ENCODE results near the gene TESPA1. TPM values are rescaled to one million over a fixed set of nuclear protein-coding genes. Genes with fewer than 3 reads are reported as not detected.

TESPA1 gene
- total RNA-seq, 1 experiment from 2014 or later: not detected

DNA sequence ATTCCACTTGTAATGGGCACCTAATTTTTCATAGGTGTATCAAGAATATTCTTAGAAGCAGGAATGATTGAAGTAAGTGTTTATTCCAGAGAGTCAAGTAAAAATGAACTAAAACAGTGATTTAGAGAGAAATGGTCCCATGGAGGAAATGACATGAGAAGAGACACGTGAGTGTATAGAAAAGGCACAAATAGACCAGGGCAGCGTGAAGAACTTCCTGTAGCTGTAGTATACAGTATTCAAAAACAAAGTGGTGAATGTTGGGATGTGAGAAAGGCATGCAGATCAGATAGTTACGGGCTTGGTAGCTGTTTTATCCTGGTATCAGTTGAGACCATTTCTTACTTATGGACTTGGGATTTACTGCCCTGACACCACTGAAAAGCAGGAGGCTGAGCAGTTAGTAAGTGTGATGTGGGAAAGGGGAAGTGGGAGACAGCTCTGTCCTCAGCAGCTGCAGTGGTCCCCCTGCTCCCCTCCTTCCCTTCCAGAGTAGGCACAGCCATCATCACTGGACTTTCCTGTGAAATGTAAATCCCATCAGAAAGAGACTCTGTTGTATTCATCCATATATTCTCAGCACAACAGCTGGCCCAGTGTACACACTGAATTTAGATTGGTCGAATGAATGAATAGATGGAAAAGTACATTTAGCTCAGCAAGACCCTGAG, 16.8 kb upstream of the TESPA1 start:
- no peaks in the 10 kb centered on the region for H3K9me3 ChIP-seq (ENCODE audit: low read length)
- no peaks in the 10 kb centered on the region for H3K36me3 ChIP-seq (ENCODE audit: low read depth, low read length)
- H3K9me2 ChIP-seq (replicated peaks; ENCODE audit: low read length): no peaks in the 10 kb centered on the region
- H3K4me1 ChIP-seq (ENCODE audit: insufficient read depth, low read length): no peaks in the 10 kb centered on the region
- H3F3A ChIP-seq (ENCODE audit: low read length, unreplicated experiment): no peaks in the 10 kb centered on the region
- DNase-seq (no peak), ATAC-seq (no peak)
- ChIA-PET CTCF (no interaction called here), POLR2A (ENCODE audit: unreplicated experiment) (no interaction called here)
- intact Hi-C loops (cut with micrococcal nuclease): no loop called here
- H3K4me3 ChIP-seq (ENCODE audit: low read length): no peak overlapping the region
- H3K9ac ChIP-seq (ENCODE audit: low read length): no peak overlapping the region
- H3K4me2 ChIP-seq (ENCODE audit: low read length): no peak overlapping the region
- TF ChIP-seq EZH2phosphoT487 (IDR thresholded peaks at IDR 0.05; ENCODE audit: borderline replicate concordance, low read length) (no peak), EZH2 (IDR thresholded peaks at IDR 0.05; ENCODE audit: low read length, unreplicated experiment) (no peak)
- TF ChIP-seq, protein P1, sequence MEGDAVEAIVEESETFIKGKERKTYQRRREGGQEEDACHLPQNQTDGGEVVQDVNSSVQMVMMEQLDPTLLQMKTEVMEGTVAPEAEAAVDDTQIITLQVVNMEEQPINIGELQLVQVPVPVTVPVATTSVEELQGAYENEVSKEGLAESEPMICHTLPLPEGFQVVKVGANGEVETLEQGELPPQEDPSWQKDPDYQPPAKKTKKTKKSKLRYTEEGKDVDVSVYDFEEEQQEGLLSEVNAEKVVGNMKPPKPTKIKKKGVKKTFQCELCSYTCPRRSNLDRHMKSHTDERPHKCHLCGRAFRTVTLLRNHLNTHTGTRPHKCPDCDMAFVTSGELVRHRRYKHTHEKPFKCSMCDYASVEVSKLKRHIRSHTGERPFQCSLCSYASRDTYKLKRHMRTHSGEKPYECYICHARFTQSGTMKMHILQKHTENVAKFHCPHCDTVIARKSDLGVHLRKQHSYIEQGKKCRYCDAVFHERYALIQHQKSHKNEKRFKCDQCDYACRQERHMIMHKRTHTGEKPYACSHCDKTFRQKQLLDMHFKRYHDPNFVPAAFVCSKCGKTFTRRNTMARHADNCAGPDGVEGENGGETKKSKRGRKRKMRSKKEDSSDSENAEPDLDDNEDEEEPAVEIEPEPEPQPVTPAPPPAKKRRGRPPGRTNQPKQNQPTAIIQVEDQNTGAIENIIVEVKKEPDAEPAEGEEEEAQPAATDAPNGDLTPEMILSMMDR (conservative IDR thresholded peaks at IDR 0.05; ENCODE audit: low read depth, low read length): no peak
- no peak overlapping the region for H3K27ac ChIP-seq (ENCODE audit: low read length)
- H3K27me3 ChIP-seq (ENCODE audit: low read length): peaks cover 93% of the 10 kb centered on the region
- H4K20me1 ChIP-seq (ENCODE audit: low read length): no peaks in the 10 kb centered on the region
- no TSS peak for BruUV-seq (replicated peaks)
- H3K79me2 ChIP-seq (ENCODE audit: low read length): no peaks in the 10 kb centered on the region
- no peak overlapping the region for H2AFZ ChIP-seq (ENCODE audit: low read length)

DNA sequence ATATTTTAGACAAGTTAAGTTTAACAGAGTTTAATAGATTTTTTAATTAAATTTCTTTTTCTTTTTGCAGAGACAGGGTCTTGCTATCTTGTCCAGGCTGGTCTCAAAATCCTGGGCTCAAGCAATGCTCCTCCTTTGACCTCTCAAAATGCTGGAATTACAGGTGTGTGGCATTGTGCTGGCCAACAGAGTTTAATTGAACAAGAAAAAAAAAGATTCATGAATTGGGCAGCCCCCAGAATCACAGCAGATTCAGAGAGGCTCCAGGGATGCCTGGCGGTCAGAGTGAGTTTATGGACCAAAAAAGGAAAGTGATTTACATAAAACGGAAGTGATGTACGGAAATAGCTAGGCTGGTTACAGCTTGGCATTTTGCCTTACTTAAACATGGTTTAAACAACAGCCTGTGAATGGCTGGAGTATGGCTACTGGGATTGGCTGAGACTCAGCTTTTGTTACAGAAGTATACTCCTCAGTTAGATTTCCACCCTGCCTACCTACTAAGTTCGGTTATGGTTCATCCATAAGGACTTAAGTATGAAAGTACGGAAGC, 14.5 kb upstream of the TESPA1 start:
- H3K27me3 ChIP-seq (ENCODE audit: low read length): peaks cover 87% of the 10 kb centered on the region
- no peaks in the 10 kb centered on the region for H3K79me2 ChIP-seq (ENCODE audit: low read length)
- no peak overlapping the region for H3K4me3 ChIP-seq (ENCODE audit: low read length)
- no peak for ATAC-seq
- BruUV-seq (replicated peaks): no TSS peak
- ChIA-PET CTCF (no interaction called here), POLR2A (ENCODE audit: unreplicated experiment) (no interaction called here)
- no peaks in the 10 kb centered on the region for H3K4me1 ChIP-seq (ENCODE audit: insufficient read depth, low read length)
- TF ChIP-seq EZH2phosphoT487 (IDR thresholded peaks at IDR 0.05; ENCODE audit: borderline replicate concordance, low read length) (no peak), EZH2 (IDR thresholded peaks at IDR 0.05; ENCODE audit: low read length, unreplicated experiment) (no peak)
- TF ChIP-seq, protein P1 (conservative IDR thresholded peaks at IDR 0.05; ENCODE audit: low read depth, low read length): no peak
- DNase-seq: peak; percentile 5
- H3K9me2 ChIP-seq (replicated peaks; ENCODE audit: low read length): no peaks in the 10 kb centered on the region
- no peak overlapping the region for H2AFZ ChIP-seq (ENCODE audit: low read length)
- no peak overlapping the region for H3K4me2 ChIP-seq (ENCODE audit: low read length)
- H3K36me3 ChIP-seq (ENCODE audit: low read depth, low read length): no peaks in the 10 kb centered on the region
- H3K9me3 ChIP-seq (ENCODE audit: low read length): no peaks in the 10 kb centered on the region
- no peaks in the 10 kb centered on the region for H4K20me1 ChIP-seq (ENCODE audit: low read length)
- no peak overlapping the region for H3K27ac ChIP-seq (ENCODE audit: low read length)
- intact Hi-C loops (cut with micrococcal nuclease): no loop called here
- H3F3A ChIP-seq (ENCODE audit: low read length, unreplicated experiment): no peaks in the 10 kb centered on the region
- H3K9ac ChIP-seq (ENCODE audit: low read length): no peak overlapping the region

DNA sequence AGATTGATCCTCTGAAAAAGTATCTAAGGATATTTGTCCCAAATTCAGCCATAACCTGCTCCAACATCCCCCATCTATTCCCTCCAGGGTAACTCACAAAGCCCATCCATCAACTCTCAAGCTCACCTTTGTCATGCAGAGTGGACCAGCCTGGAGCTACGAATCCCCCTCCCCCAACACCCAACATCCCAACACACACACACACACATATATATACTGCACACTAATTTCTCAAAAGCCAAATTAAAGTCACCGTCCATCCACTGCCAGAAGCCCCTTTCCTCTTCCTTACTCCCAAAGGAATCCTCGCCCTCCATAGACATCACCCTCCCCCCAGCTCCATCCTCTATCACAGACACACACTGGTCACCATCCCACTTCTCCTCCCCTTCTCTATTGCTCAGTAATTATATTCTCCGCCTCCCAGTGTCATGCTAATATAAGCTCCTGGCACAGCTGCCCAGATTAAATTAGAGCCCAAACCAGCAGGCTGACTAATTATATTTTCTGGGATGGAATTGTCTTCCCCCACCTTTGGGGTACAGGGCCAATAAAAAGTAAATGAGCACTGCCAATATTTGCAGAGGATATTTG, 13.5 kb upstream of the TESPA1 start:
- CTCF ChIA-PET: no interaction called here
- Histone ChIP-seq H3K9me2 (replicated peaks; ENCODE audit: low read length) (no peaks in the 10 kb centered on the region), H3F3A (ENCODE audit: low read length, unreplicated experiment) (no peaks in the 10 kb centered on the region), H3K9me3 (ENCODE audit: low read length) (no peaks in the 10 kb centered on the region), H3K79me2 (ENCODE audit: low read length) (no peaks in the 10 kb centered on the region), H3K27ac (ENCODE audit: low read length) (no peak overlapping the region), H3K4me3 (ENCODE audit: low read length) (no peak overlapping the region), H2AFZ (ENCODE audit: low read length) (no peak overlapping the region), H3K27me3 (ENCODE audit: low read length) (peaks cover 77% of the 10 kb centered on the region), H3K4me1 (ENCODE audit: insufficient read depth, low read length) (no peaks in the 10 kb centered on the region), H4K20me1 (ENCODE audit: low read length) (no peaks in the 10 kb centered on the region), H3K9ac (ENCODE audit: low read length) (no peak overlapping the region), H3K4me2 (ENCODE audit: low read length) (no peak overlapping the region), H3K36me3 (ENCODE audit: low read depth, low read length) (no peaks in the 10 kb centered on the region)
- BruUV-seq (replicated peaks): no TSS peak
- DNase-seq (no peak), ATAC-seq (no peak)
- POLR2A ChIA-PET (ENCODE audit: unreplicated experiment): no interaction called here
- intact Hi-C loops (cut with micrococcal nuclease): no loop called here
- TF ChIP-seq, protein P1 (conservative IDR thresholded peaks at IDR 0.05; ENCODE audit: low read depth, low read length): no peak
- TF ChIP-seq EZH2 (IDR thresholded peaks at IDR 0.05; ENCODE audit: low read length, unreplicated experiment) (no peak), EZH2phosphoT487 (IDR thresholded peaks at IDR 0.05; ENCODE audit: borderline replicate concordance, low read length) (no peak)
